GM12874 (cell line): Measurements from ENCODE around the gene KCNA10.

ENCODE experiments used
- CTCF ChIP-seq: IDR thresholded peaks from 2 replicates; pipeline ENCODE4 v1.5.1; 2011; ENCODE audit warnings: low read depth, mild to moderate bottlenecking, control low read depth, low read length, moderate library complexity; ENCODE audit not compliant: insufficient read depth

Gene KCNA10

GRCh38 chr1:110498270-110498669 is 20.7 kb downstream of the KCNA10 start:
- TF ChIP-seq CTCF, result no peak

- peak; percentile 80 for TF ChIP-seq CTCF
Measured at GRCh38 chr1:110495926-110496600, 22.9 kb downstream of the KCNA10 start.

- no peak for TF ChIP-seq CTCF
Measured at GRCh38 chr1:110494522-110495406, 24.2 kb downstream of the KCNA10 start.

GRCh38 chr1:110494036-110494435 is 24.9 kb downstream of the KCNA10 start:
- no peak for TF ChIP-seq CTCF

- no peak for TF ChIP-seq CTCF
Measured at GRCh38 chr1:110493059-110493699, 25.8 kb downstream of the KCNA10 start.

GRCh38 chr1:110492573-110492972 is 26.4 kb downstream of the KCNA10 start:
- TF ChIP-seq CTCF, result no peak

GRCh38 chr1:110490791-110491451 is 28.1 kb downstream of the KCNA10 start:
- no peak for TF ChIP-seq CTCF
